H1 (cell line): ENCODE measurements around the gene UTP15. TPM values are rescaled to one million over a fixed set of nuclear protein-coding genes. Genes with fewer than 3 reads are reported as not detected.

Experiments used
- CBX8 ChIP-seq: fragments of 300-800, 300-1000 bp; sonication (generic); IDR thresholded peaks from 2 replicates; pipeline ENCODE4 v1.7.1; 2016; ENCODE audit warnings: low read depth, low read length, borderline replicate concordance
- GABPA ChIP-seq: IDR thresholded peaks from 2 replicates; pipeline ENCODE4 v1.6.1; 2011; ENCODE audit warnings: mild to moderate bottlenecking, low read length, moderate library complexity, borderline replicate concordance; ENCODE audit not compliant: insufficient read depth
- SIRT6 ChIP-seq: IDR thresholded peaks from one replicate; pipeline ENCODE4 v1.7.1; 2012; ENCODE audit warnings: low read length, inconsistent platforms
- ZNF274 ChIP-seq: IDR thresholded peaks from 2 replicates; pipeline ENCODE4 v1.7.0; 2012; ENCODE audit warnings: low read length, borderline replicate concordance; ENCODE audit errors: extremely low read depth
- polyA plus RNA-seq, 7 experiments: library from polyadenylated mRNA; depleted of rRNA in 3 of 7; stranded (reverse) in 5 of 7; unstranded in 2 of 7; fragments of >200 nt in 5 of 7; fragments of 200-250 nt in 2 of 7; gene quantifications; 1 replicate in 5 of 7; 2 replicates in 1 of 7; 4 replicates in 1 of 7; pipeline versions ENCODE4 v1.2.1 to v1.2.3, GENCODE V29; 2011 to 2013; ENCODE audit warnings: missing spikeins in 2 of 7, mixed read lengths in 2 of 7
- total RNA-seq: library from RNA; stranded (reverse); fragmentation: NEBNext Ultra II Directional; extraction: Animal tissue kit (Norgen Biotek cat#: 25700); gene quantifications from 2 replicates; pipeline ENCODE4 v1.2.1, GENCODE V29; 2021
- TF ChIP-seq, protein P1 (sequence below): IDR thresholded peaks from 2 replicates; pipeline ENCODE4 v1.6.1; 2012; ENCODE audit warnings: inconsistent platforms

The UTP15 gene
- total and polyA plus RNA-seq, 2 of the 8 experiments (the other 6 are each of a cell fraction or from before 2014, with no cell fraction given), result 14.3 to 33.6 TPM

DNA sequence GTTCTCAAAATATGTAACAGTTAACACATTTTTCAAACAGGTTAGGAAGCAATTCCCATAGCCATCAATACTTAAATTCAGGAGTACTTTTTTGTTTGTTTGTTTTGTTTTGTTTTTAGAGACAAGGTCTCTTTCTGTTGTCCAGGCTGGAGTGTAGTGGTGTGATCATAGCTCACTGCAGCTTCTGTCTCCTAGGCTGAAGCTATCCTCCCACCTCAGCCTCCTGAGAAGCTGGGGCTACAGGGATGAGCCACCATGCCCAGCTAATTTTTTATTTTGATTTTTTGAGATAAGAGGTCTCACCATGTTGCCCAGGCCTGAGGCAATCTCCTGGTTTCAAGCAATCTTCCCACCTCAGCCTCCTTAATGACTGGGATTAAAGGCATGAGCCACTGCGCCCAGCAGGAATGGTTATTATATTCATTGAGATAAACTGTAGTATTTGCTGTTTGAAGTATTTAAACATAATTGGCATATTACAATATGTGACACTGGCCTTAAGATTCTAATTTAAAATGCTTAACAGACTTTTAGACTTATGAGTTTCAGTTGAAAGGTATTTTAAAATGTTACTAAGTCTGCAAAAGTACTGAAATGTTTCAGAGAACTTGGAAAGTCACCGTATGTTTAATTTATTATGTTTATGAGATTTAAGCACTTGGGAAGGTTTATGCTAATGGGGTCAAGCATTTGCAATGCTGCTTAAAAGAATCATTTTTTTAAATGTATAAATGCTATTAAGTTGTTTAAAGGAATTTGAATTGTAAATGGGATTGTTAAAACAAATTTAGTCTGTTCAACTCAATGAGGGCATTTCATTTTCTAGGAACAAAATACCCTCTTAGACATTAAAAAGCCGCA is 17.0 kb downstream of the UTP15 start (continued):
- TF ChIP-seq GABPA (no peak), SIRT6 (no peak), CBX8 (no peak), ZNF274 (no peak)
- TF ChIP-seq, protein P1, sequence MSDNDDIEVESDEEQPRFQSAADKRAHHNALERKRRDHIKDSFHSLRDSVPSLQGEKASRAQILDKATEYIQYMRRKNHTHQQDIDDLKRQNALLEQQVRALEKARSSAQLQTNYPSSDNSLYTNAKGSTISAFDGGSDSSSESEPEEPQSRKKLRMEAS, result no peak
- TF ChIP-seq, all 59 proteins: peak for 0
